Activated CD4-positive, alpha-beta T cell treated with anti-CD3 and anti-CD28 coated beads, Interleukin-2, amount 10 ng/mL, durations not matched to agents 7 days and 5 days (primary cell): ENCODE results near the gene VSIG4. TPM values are rescaled to one million over a fixed set of nuclear protein-coding genes. Genes with fewer than 3 reads are reported as not detected.

ENCODE experiments used
- CTCF ChIA-PET: fragments of 350-600 bp; sonication (Branson Sonifier 250); formaldehyde crosslinking; loops from one replicate; lab custom pipeline; 2021; ENCODE audit warnings: antibody characterized with exemption; lab: Charles Lee
- POLR2A ChIA-PET: fragments of 350-600 bp; sonication (Branson Sonifier 250); formaldehyde crosslinking; loops from one replicate; lab custom pipeline; 2021; ENCODE audit warnings: antibody characterized with exemption; lab: Charles Lee
- DNase-seq: peaks from one replicate; pipeline ENCODE4 v3.0.0-alpha.2; 2020
- H3K27ac Mint-ChIP-seq: one replicate; pipeline ENCODE4 v1.8.0; 2021; ENCODE audit warnings: mild to moderate bottlenecking, moderate library complexity, mixed read lengths
- H3K27me3 Mint-ChIP-seq: one replicate; pipeline ENCODE4 v1.8.0; 2021; ENCODE audit warnings: mixed read lengths
- H3K36me3 Mint-ChIP-seq: one replicate; pipeline ENCODE4 v1.8.0; 2021; ENCODE audit warnings: low read depth, mixed read lengths
- H3K4me1 Mint-ChIP-seq: one replicate; pipeline ENCODE4 v1.8.0; 2021; ENCODE audit warnings: mixed read lengths
- H3K4me3 Mint-ChIP-seq: one replicate; pipeline ENCODE4 v1.8.0; 2021; ENCODE audit warnings: mild to moderate bottlenecking, moderate library complexity, mixed read lengths
- H3K9me3 Mint-ChIP-seq: one replicate; pipeline ENCODE4 v1.8.0; 2021; ENCODE audit warnings: mixed read lengths
- total RNA-seq, 2 experiments: library from RNA; stranded (reverse); gene quantifications; one replicate each; pipeline ENCODE4 v1.2.3, GENCODE V29; 2021

Gene VSIG4
- total RNA-seq, 2 experiments from 2014 or later = not detected

DNA sequence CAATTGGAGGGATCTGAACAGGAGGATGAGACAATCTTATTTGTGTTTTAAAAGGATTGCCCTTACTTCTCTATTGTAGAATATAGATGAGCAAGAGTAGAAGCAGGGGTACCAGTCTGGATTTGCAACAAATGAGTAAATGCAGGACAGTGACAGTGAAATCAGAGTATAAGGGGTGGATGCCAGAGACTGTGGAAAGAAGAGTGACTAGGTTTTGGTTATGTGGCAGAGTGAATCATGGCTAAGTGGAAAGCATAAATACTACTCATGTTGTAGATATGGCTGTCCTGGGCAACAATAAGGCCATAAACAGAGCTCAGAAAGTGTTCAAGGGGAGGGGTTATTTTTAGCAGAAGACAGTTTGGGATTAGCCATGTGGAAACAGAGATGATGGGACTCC is 6.0 kb upstream of the VSIG4 start:
- no peaks in the 10 kb centered on the region for H3K27me3 Mint-ChIP-seq
- peak overlapping the region; percentile 82 for H3K27ac Mint-ChIP-seq
- H3K36me3 Mint-ChIP-seq = peaks cover 4% of the 10 kb centered on the region
- CTCF ChIA-PET = interaction anchor here (1.0 to 1.2 kb wide), 2 partner anchors 10 to 20 kb away, joined by 3 read pairs; no protein-coding TSS in a partner anchor
- POLR2A ChIA-PET = interaction anchor here (1.4 kb wide), 1 partner anchor 8 kb away, joined by 5 read pairs; no protein-coding TSS in a partner anchor
- no peak for DNase-seq
- no peak overlapping the region for H3K4me3 Mint-ChIP-seq
- H3K9me3 Mint-ChIP-seq = peaks cover 12% of the 10 kb centered on the region
- H3K4me1 Mint-ChIP-seq = peaks cover 31% of the 10 kb centered on the region

DNA sequence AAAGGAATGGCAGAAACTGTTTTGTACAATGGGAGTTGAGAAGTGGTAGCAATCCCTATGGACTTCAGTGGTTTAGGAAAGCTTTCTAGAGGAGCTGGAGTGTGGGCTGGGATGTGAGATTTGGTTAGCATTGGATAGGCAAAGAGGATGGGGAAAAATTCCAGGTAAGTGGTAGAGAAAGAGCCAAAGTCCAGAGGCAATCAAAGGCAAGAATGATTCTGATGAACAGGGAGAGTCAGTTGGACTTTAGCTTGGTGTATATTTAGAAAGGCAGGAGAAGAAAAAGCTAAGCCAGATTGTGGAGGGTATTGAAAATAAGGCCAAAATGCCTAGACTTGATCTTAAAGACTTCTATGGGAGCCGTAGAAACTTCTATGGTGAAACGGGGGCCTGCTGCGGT is 3.7 kb upstream of the VSIG4 start:
- no peak overlapping the region for H3K27ac Mint-ChIP-seq
- POLR2A ChIA-PET = no interaction called here

GRCh38 chrX:66042307-66043077 is 2.6 kb upstream of the VSIG4 start:
- ChIA-PET POLR2A (no interaction called here), CTCF (interaction anchor here (0.8 kb wide), 1 partner anchor 28 kb away, joined by 3 read pairs; no protein-coding TSS in a partner anchor)
- no peak overlapping the region for H3K27ac Mint-ChIP-seq
- H3K36me3 Mint-ChIP-seq = peaks cover 4% of the 10 kb centered on the region
- no peak for DNase-seq
- H3K4me1 Mint-ChIP-seq = peaks cover 25% of the 10 kb centered on the region
- no peak overlapping the region for H3K4me3 Mint-ChIP-seq
- H3K27me3 Mint-ChIP-seq = no peaks in the 10 kb centered on the region
- H3K9me3 Mint-ChIP-seq = peaks cover 12% of the 10 kb centered on the region

More for the DNA sequence above, 3.7 kb upstream of the VSIG4 start:
- no peak for DNase-seq
- H3K36me3 Mint-ChIP-seq = peaks cover 4% of the 10 kb centered on the region
- H3K4me3 Mint-ChIP-seq = no peak overlapping the region
- no peaks in the 10 kb centered on the region for H3K27me3 Mint-ChIP-seq
- peaks cover 31% of the 10 kb centered on the region for H3K4me1 Mint-ChIP-seq
- CTCF ChIA-PET = no interaction called here
- H3K9me3 Mint-ChIP-seq = peaks cover 12% of the 10 kb centered on the region

GRCh38 chrX:66038115-66038514 is 1.8 kb downstream of the VSIG4 start:
- Mint-ChIP-seq H3K27me3 (no peaks in the 10 kb centered on the region), H3K4me3 (no peak overlapping the region), H3K9me3 (no peaks in the 10 kb centered on the region), H3K27ac (no peak overlapping the region), H3K36me3 (no peaks in the 10 kb centered on the region), H3K4me1 (peaks cover 2% of the 10 kb centered on the region)
- ChIA-PET CTCF (interaction anchor here (0.8 kb wide), 1 partner anchor 31 kb away, joined by 3 read pairs; no protein-coding TSS in a partner anchor), POLR2A (interaction anchor here (1.3 kb wide), 1 partner anchor 9 kb away, joined by 5 read pairs; no protein-coding TSS in a partner anchor)
- DNase-seq = no peak

DNA sequence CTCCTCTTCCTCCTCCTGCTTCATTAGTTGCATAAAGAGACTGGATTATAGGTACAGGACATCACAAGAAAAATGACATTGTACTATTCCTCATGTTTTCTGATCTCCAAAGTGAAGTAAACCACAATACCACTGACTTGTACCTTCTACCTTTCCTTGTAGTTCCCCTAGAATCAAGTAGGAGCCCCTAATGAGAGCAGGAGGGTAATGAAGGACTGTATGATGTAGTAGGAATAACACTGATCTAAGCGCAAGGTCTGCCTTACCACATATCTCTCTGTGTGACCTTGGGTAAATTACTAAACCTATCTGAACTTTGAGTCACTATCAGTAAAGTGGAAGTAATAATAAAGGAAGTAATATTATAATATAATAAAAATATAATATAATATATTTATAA is 3.6 kb downstream of the VSIG4 start:
- H3K4me3 Mint-ChIP-seq = no peak overlapping the region
- H3K9me3 Mint-ChIP-seq = no peaks in the 10 kb centered on the region
- H3K27me3 Mint-ChIP-seq = no peaks in the 10 kb centered on the region
- ChIA-PET POLR2A (no interaction called here), CTCF (interaction anchor here (1.1 kb wide), 1 partner anchor 10 kb away, joined by 4 read pairs; no protein-coding TSS in a partner anchor)
- DNase-seq = no peak
- H3K36me3 Mint-ChIP-seq = no peaks in the 10 kb centered on the region
- peaks cover 2% of the 10 kb centered on the region for H3K4me1 Mint-ChIP-seq
- H3K27ac Mint-ChIP-seq = no peak overlapping the region

GRCh38 chrX:66035667-66036066 is 4.2 kb downstream of the VSIG4 start:
- Mint-ChIP-seq H3K4me1 (peaks cover 2% of the 10 kb centered on the region), H3K4me3 (no peak overlapping the region), H3K36me3 (no peaks in the 10 kb centered on the region), H3K27me3 (no peaks in the 10 kb centered on the region), H3K9me3 (no peaks in the 10 kb centered on the region), H3K27ac (no peak overlapping the region)
- no peak for DNase-seq
- POLR2A ChIA-PET = no interaction called here
- CTCF ChIA-PET = interaction anchor here (1.1 kb wide), 1 partner anchor 10 kb away, joined by 4 read pairs; no protein-coding TSS in a partner anchor

- CTCF ChIA-PET = interaction anchor here (0.6 to 2.6 kb wide), 8 partner anchors 8 to 449 kb away, joined by 3 to 18 read pairs (median 4); no protein-coding TSS in a partner anchor
- no peaks in the 10 kb centered on the region for H3K9me3 Mint-ChIP-seq
- H3K4me1 Mint-ChIP-seq = peaks cover 4% of the 10 kb centered on the region
- no peak overlapping the region for H3K4me3 Mint-ChIP-seq
- no peaks in the 10 kb centered on the region for H3K27me3 Mint-ChIP-seq
- POLR2A ChIA-PET = no interaction called here
- DNase-seq = peak; percentile 22
- no peak overlapping the region for H3K27ac Mint-ChIP-seq
- H3K36me3 Mint-ChIP-seq = no peaks in the 10 kb centered on the region
Measured at GRCh38 chrX:66030505-66031317, 9.2 kb downstream of the VSIG4 start.

GRCh38 chrX:66028936-66029335 is 10.9 kb downstream of the VSIG4 start:
- Mint-ChIP-seq H3K27ac (no peak overlapping the region), H3K4me1 (peaks cover 7% of the 10 kb centered on the region), H3K4me3 (no peak overlapping the region), H3K9me3 (no peaks in the 10 kb centered on the region), H3K27me3 (no peaks in the 10 kb centered on the region), H3K36me3 (no peaks in the 10 kb centered on the region)
- ChIA-PET CTCF (no interaction called here), POLR2A (no interaction called here)
- DNase-seq = no peak

DNA sequence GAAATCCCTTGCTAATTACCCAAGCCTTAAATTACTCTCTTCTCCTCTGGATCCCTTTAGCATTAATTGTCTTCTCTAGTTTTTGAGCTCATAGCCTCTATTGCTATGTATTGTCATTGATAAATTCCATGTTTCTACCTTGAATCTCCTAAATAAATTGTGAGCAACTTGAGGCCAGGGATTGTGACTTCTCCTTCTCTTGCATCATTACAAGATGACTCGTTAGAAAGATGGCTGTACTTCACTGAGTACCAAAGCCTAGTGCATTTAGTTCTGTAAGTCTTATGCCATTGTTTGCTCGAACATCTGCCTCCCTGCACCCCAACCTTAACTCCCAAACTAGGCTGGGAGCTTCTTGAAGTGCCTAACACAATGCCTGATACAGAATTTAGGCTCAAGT is 15.3 kb downstream of the VSIG4 start:
- Mint-ChIP-seq H3K27ac (no peak overlapping the region), H3K9me3 (no peaks in the 10 kb centered on the region), H3K27me3 (no peaks in the 10 kb centered on the region), H3K4me1 (peaks cover 36% of the 10 kb centered on the region), H3K4me3 (no peak overlapping the region), H3K36me3 (peaks cover 16% of the 10 kb centered on the region)
- ChIA-PET POLR2A (no interaction called here), CTCF (interaction anchor here (1.2 to 1.9 kb wide), 3 partner anchors 7 to 21 kb away, joined by 3 to 12 read pairs (median 5); no protein-coding TSS in a partner anchor)
- no peak for DNase-seq

- Mint-ChIP-seq H3K36me3 (peaks cover 21% of the 10 kb centered on the region), H3K9me3 (no peaks in the 10 kb centered on the region), H3K4me1 (peaks cover 40% of the 10 kb centered on the region), H3K4me3 (no peak overlapping the region), H3K27me3 (no peaks in the 10 kb centered on the region), H3K27ac (no peak overlapping the region)
- DNase-seq = no peak
- CTCF ChIA-PET = interaction anchor here (1.2 to 1.9 kb wide), 2 partner anchors 9 to 20 kb away, joined by 3 to 5 read pairs; no protein-coding TSS in a partner anchor
- POLR2A ChIA-PET = no interaction called here
Measured at GRCh38 chrX:66024092-66024467, 15.8 kb downstream of the VSIG4 start.

- DNase-seq = no peak
- Mint-ChIP-seq H3K27ac (no peak overlapping the region), H3K4me1 (peaks cover 43% of the 10 kb centered on the region), H3K36me3 (peaks cover 26% of the 10 kb centered on the region), H3K27me3 (no peaks in the 10 kb centered on the region), H3K4me3 (no peak overlapping the region), H3K9me3 (no peaks in the 10 kb centered on the region)
- POLR2A ChIA-PET = no interaction called here
- CTCF ChIA-PET = interaction anchor here (1.2 to 1.9 kb wide), 2 partner anchors 8 to 20 kb away, joined by 3 to 5 read pairs; no protein-coding TSS in a partner anchor
Measured at GRCh38 chrX:66023385-66024091, 16.3 kb downstream of the VSIG4 start.
